Measurements from ENCODE around the gene GJA5. TPM values are rescaled to one million over a fixed set of nuclear protein-coding genes. Genes with fewer than 3 reads are reported as not detected.

The GJA5 gene
- total RNA-seq, 1 experiment from 2014 or later = not detected

- H3K4me2 ChIP-seq (ENCODE audit: low read depth, low read length, poor library complexity, severe bottlenecking) = no peak overlapping the region
Measured at GRCh38 chr1:147720557-147720956, 39.8 kb downstream of the GJA5 start.

GRCh38 chr1:147719711-147720225 is 40.6 kb downstream of the GJA5 start:
- DNase-seq = no peak
- Histone ChIP-seq H3K9ac (ENCODE audit: low read length) (no peak overlapping the region), H3K9me2 (replicated peaks; ENCODE audit: insufficient read depth, low read length) (no peaks in the 10 kb centered on the region), H3K36me3 (ENCODE audit: insufficient read depth, low read length) (no peaks in the 10 kb centered on the region), H3K4me3 (ENCODE audit: low read length) (no peak overlapping the region), H3K27ac (ENCODE audit: low read length) (no peak overlapping the region), H3K9me3 (ENCODE audit: low read length) (no peaks in the 10 kb centered on the region), H2AFZ (ENCODE audit: low read length) (no peak overlapping the region), H3K79me2 (ENCODE audit: low read length) (no peaks in the 10 kb centered on the region), H4K20me1 (ENCODE audit: insufficient read depth, low read depth, low read length) (no peaks in the 10 kb centered on the region), H3K4me1 (ENCODE audit: low read length) (peaks cover 9% of the 10 kb centered on the region), H3K4me2 (ENCODE audit: low read depth, low read length, poor library complexity, severe bottlenecking) (no peak overlapping the region), H3K27me3 (ENCODE audit: low read length) (no peaks in the 10 kb centered on the region)

More at GRCh38 chr1:147720557-147720956, 39.8 kb downstream of the GJA5 start:
- Histone ChIP-seq H3K4me1 (ENCODE audit: low read length) (peaks cover 9% of the 10 kb centered on the region), H3K9ac (ENCODE audit: low read length) (no peak overlapping the region), H3K4me3 (ENCODE audit: low read length) (no peak overlapping the region), H3K9me2 (replicated peaks; ENCODE audit: insufficient read depth, low read length) (no peaks in the 10 kb centered on the region), H3K9me3 (ENCODE audit: low read length) (no peaks in the 10 kb centered on the region), H3K36me3 (ENCODE audit: insufficient read depth, low read length) (no peaks in the 10 kb centered on the region), H4K20me1 (ENCODE audit: insufficient read depth, low read depth, low read length) (no peaks in the 10 kb centered on the region), H3K79me2 (ENCODE audit: low read length) (no peaks in the 10 kb centered on the region), H2AFZ (ENCODE audit: low read length) (no peak overlapping the region), H3K27ac (ENCODE audit: low read length) (no peak overlapping the region), H3K27me3 (ENCODE audit: low read length) (no peaks in the 10 kb centered on the region)
- DNase-seq = no peak

- Histone ChIP-seq H3K79me2 (ENCODE audit: low read length) (no peaks in the 10 kb centered on the region), H3K9me3 (ENCODE audit: low read length) (no peaks in the 10 kb centered on the region), H3K4me1 (ENCODE audit: low read length) (peaks cover 9% of the 10 kb centered on the region), H3K27me3 (ENCODE audit: low read length) (no peaks in the 10 kb centered on the region), H3K27ac (ENCODE audit: low read length) (no peak overlapping the region), H3K9ac (ENCODE audit: low read length) (no peak overlapping the region), H3K9me2 (replicated peaks; ENCODE audit: insufficient read depth, low read length) (no peaks in the 10 kb centered on the region), H2AFZ (ENCODE audit: low read length) (no peak overlapping the region), H3K4me3 (ENCODE audit: low read length) (no peak overlapping the region), H4K20me1 (ENCODE audit: insufficient read depth, low read depth, low read length) (no peaks in the 10 kb centered on the region), H3K4me2 (ENCODE audit: low read depth, low read length, poor library complexity, severe bottlenecking) (no peak overlapping the region), H3K36me3 (ENCODE audit: insufficient read depth, low read length) (no peaks in the 10 kb centered on the region)
- no peak for DNase-seq
Measured at GRCh38 chr1:147719029-147719698, 41.2 kb downstream of the GJA5 start.

- no peak for DNase-seq
- Histone ChIP-seq H3K4me2 (ENCODE audit: low read depth, low read length, poor library complexity, severe bottlenecking) (no peak overlapping the region), H2AFZ (ENCODE audit: low read length) (no peak overlapping the region), H3K79me2 (ENCODE audit: low read length) (no peaks in the 10 kb centered on the region), H3K4me1 (ENCODE audit: low read length) (peaks cover 9% of the 10 kb centered on the region), H3K27me3 (ENCODE audit: low read length) (no peaks in the 10 kb centered on the region), H3K9me3 (ENCODE audit: low read length) (no peaks in the 10 kb centered on the region), H3K36me3 (ENCODE audit: insufficient read depth, low read length) (no peaks in the 10 kb centered on the region), H3K27ac (ENCODE audit: low read length) (no peak overlapping the region), H3K4me3 (ENCODE audit: low read length) (no peak overlapping the region), H4K20me1 (ENCODE audit: insufficient read depth, low read depth, low read length) (no peaks in the 10 kb centered on the region), H3K9me2 (replicated peaks; ENCODE audit: insufficient read depth, low read length) (no peaks in the 10 kb centered on the region), H3K9ac (ENCODE audit: low read length) (no peak overlapping the region)
Measured at GRCh38 chr1:147717706-147718097, 42.7 kb downstream of the GJA5 start.

- Histone ChIP-seq H3K9ac (ENCODE audit: low read length) (no peak overlapping the region), H4K20me1 (ENCODE audit: insufficient read depth, low read depth, low read length) (no peaks in the 10 kb centered on the region), H3K4me2 (ENCODE audit: low read depth, low read length, poor library complexity, severe bottlenecking) (no peak overlapping the region), H3K27ac (ENCODE audit: low read length) (no peak overlapping the region), H2AFZ (ENCODE audit: low read length) (no peak overlapping the region), H3K9me2 (replicated peaks; ENCODE audit: insufficient read depth, low read length) (no peaks in the 10 kb centered on the region), H3K79me2 (ENCODE audit: low read length) (no peaks in the 10 kb centered on the region), H3K4me3 (ENCODE audit: low read length) (no peak overlapping the region), H3K36me3 (ENCODE audit: insufficient read depth, low read length) (no peaks in the 10 kb centered on the region), H3K9me3 (ENCODE audit: low read length) (no peaks in the 10 kb centered on the region), H3K4me1 (ENCODE audit: low read length) (peaks cover 9% of the 10 kb centered on the region), H3K27me3 (ENCODE audit: low read length) (no peaks in the 10 kb centered on the region)
- peak; percentile 67 for DNase-seq
Measured at GRCh38 chr1:147717051-147717705, 43.2 kb downstream of the GJA5 start.

GRCh38 chr1:147712605-147713004 is 47.8 kb downstream of the GJA5 start:
- Histone ChIP-seq H3K9ac (ENCODE audit: low read length) (no peak overlapping the region), H3K27ac (ENCODE audit: low read length) (no peak overlapping the region), H2AFZ (ENCODE audit: low read length) (no peak overlapping the region), H3K9me3 (ENCODE audit: low read length) (no peaks in the 10 kb centered on the region), H3K4me2 (ENCODE audit: low read depth, low read length, poor library complexity, severe bottlenecking) (no peak overlapping the region), H3K36me3 (ENCODE audit: insufficient read depth, low read length) (no peaks in the 10 kb centered on the region), H3K4me3 (ENCODE audit: low read length) (no peak overlapping the region), H3K79me2 (ENCODE audit: low read length) (no peaks in the 10 kb centered on the region), H3K9me2 (replicated peaks; ENCODE audit: insufficient read depth, low read length) (no peaks in the 10 kb centered on the region), H3K27me3 (ENCODE audit: low read length) (no peaks in the 10 kb centered on the region), H3K4me1 (ENCODE audit: low read length) (peaks cover 9% of the 10 kb centered on the region), H4K20me1 (ENCODE audit: insufficient read depth, low read depth, low read length) (no peaks in the 10 kb centered on the region)
- DNase-seq = no peak

Other genes with a start within 250 kb of the GJA5 start
- 15.9 and 19.1 TPM in 2 replicates for gene BCL9, start 219.1 kb downstream of the GJA5 start, total RNA-seq (2014; rRNA removed; shearing (Covaris generic); ENCODE audit: low replicate concordance)
- gene ACP6, start 90.1 kb downstream of the GJA5 start, total RNA-seq (2014; rRNA removed; shearing (Covaris generic); ENCODE audit: low replicate concordance) = 3.0 and 6.7 TPM in 2 replicates
- gene GJA8, start 142.2 kb upstream of the GJA5 start, total RNA-seq (2014; rRNA removed; shearing (Covaris generic); ENCODE audit: low replicate concordance) = not detected in 2 replicates
- gene GPR89B, start 167.8 kb upstream of the GJA5 start, total RNA-seq (2014; rRNA removed; shearing (Covaris generic); ENCODE audit: low replicate concordance) = 24.2 and 39.3 TPM in 2 replicates